Panc1 (cell line): ENCODE measurements around the gene MAP6. TPM values are rescaled to one million over a fixed set of nuclear protein-coding genes. Genes with fewer than 3 reads are reported as not detected.

ENCODE experiments used
- ATAC-seq: fragments of 200-7000 bp; cut with Tn5 transposase; 2 replicates; pipeline ENCODE4 v1.9.1; 2020; ENCODE audit warnings: mild to moderate bottlenecking, moderate library complexity
- BruUV-seq: library from RNA; stranded (reverse); fragments of 400-500 nt; replicated peaks from 2 replicates; lab custom pipeline; 2021; lab: Mats Ljungman, UMichigan
- CTCF ChIA-PET: fragments of 300-600 bp; sonication (Branson Sonifier 250); formaldehyde crosslinking; loops from one replicate; lab custom pipeline; 2022; ENCODE audit warnings: antibody characterized with exemption; lab: Charles Lee
- POLR2A ChIA-PET: fragments of 300-600 bp; sonication (Branson Sonifier 250); formaldehyde crosslinking; loops from one replicate; lab custom pipeline; 2022; ENCODE audit warnings: antibody characterized with exemption; lab: Charles Lee
- DNase-seq: peaks from one replicate; pipeline ENCODE4 v3.0.0-alpha.2; 2010; ENCODE audit warnings: low read depth, low spot score
- H3K27ac ChIP-seq: 2 replicates; pipeline ENCODE4 v1.5.1; 2011; ENCODE audit warnings: mild to moderate bottlenecking, low read length, inconsistent platforms
- H3K27me3 ChIP-seq: fragments of 200-500 bp; sonication (Bioruptor generic); 2 replicates; pipeline ENCODE4 v1.6.0; 2014; ENCODE audit warnings: low read length, inconsistent platforms; ENCODE audit not compliant: control insufficient read depth, insufficient read depth
- H3K36me3 ChIP-seq: fragments of 200-500 bp; sonication (Bioruptor generic); 2 replicates; pipeline ENCODE4 v1.5.1; 2014; ENCODE audit warnings: inconsistent platforms, mild to moderate bottlenecking, low read length, moderate library complexity; ENCODE audit not compliant: control insufficient read depth, insufficient read depth
- H3K4me1 ChIP-seq: 2 replicates; pipeline ENCODE4 v1.5.1; 2011; ENCODE audit warnings: inconsistent platforms, mild to moderate bottlenecking, low read length, moderate library complexity; ENCODE audit not compliant: control insufficient read depth, insufficient read depth
- H3K4me3 ChIP-seq, 2 experiments: 2 replicates each; pipeline ENCODE4 v1.5.1; 2011 to 2012; ENCODE audit warnings: low read depth in 2 of 2, low read length in 2 of 2, mild to moderate bottlenecking in 2 of 2, inconsistent platforms in 1 of 2, moderate library complexity in 1 of 2
- H3K9me3 ChIP-seq: fragments of 200-500 bp; sonication (Bioruptor generic); 2 replicates; pipeline ENCODE4 v1.5.1; 2014; ENCODE audit warnings: low read depth, mild to moderate bottlenecking, inconsistent platforms, low read length, moderate library complexity; ENCODE audit not compliant: control insufficient read depth, insufficient read depth
- POLR2AphosphoS5 ChIP-seq: IDR thresholded peaks from 2 replicates; pipeline ENCODE4 v1.6.1; 2012; ENCODE audit warnings: mild to moderate bottlenecking, low read depth, low read length, moderate library complexity
- REST ChIP-seq, 2 experiments: IDR thresholded peaks; 2 replicates each; pipeline ENCODE4 v1.6.1; 2011 to 2012; ENCODE audit warnings: low read depth in 2 of 2, control low read depth in 1 of 2, low read length in 1 of 2, mild to moderate bottlenecking in 1 of 2, moderate library complexity in 1 of 2; ENCODE audit not compliant: insufficient read depth in 1 of 2
- SIN3A ChIP-seq: IDR thresholded peaks from 2 replicates; pipeline ENCODE4 v1.6.1; 2012; ENCODE audit warnings: low read depth, mild to moderate bottlenecking, low read length, moderate library complexity, borderline replicate concordance; ENCODE audit not compliant: insufficient read depth
- TCF7L2 ChIP-seq: IDR thresholded peaks from 2 replicates; pipeline ENCODE4 v1.6.1; 2011; ENCODE audit warnings: mild to moderate bottlenecking, low read depth, low read length, inconsistent platforms
- in situ Hi-C: cut with HindIII; loops from 2 replicates; pipeline ENCODE4 v1.10.0; 2016; ENCODE audit warnings: low sequenced_read_pairs, low pct_unique_long_range_greater_than_20kb
- intact Hi-C: fragments of 100-400 bp; cut with micrococcal nuclease; formaldehyde crosslinking; loops from one replicate; pipeline ENCODE4 v1.10.0; 2022; ENCODE audit not compliant: unreplicated experiment
- total RNA-seq: library from RNA; stranded (reverse); gene quantifications from one replicate; pipeline ENCODE4 v1.2.1, GENCODE V29; 2021; ENCODE audit not compliant: unreplicated experiment
- TF ChIP-seq, protein P1 (sequence below): fragments of 450-650 bp; IDR thresholded peaks from 2 replicates; pipeline ENCODE4 v1.5.1; 2017; ENCODE audit warnings: mild to moderate bottlenecking

MAP6 gene
- total RNA-seq, 1 experiment from 2014 or later = 0.21 TPM

DNA sequence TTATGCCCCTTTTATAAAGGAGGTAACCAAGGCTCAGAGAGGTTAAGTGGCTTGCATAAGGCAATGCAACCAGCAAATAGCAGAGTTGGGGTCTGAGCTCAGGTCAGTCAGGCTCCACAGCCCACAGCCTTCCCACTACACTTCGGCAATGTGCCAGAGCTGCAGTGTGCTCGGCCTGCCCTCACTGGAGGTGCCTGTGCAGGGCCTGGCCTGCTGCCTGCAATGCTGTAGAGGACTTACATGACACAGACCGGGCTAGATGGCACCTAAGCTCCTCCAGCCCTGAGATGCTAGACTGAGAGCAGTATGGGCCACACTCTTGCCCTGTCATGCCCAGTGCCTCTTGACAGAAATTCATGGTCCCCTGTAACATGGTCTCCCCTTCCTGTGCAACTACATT lies 57.0 kb downstream of the MAP6 start:
- Histone ChIP-seq H3K9me3 (no peaks in the 10 kb centered on the region), H3K4me3 (no peak overlapping the region), H3K36me3 (no peaks in the 10 kb centered on the region), H3K27ac (no peak overlapping the region), H3K27me3 (0 out of 2 replicates have a peak, but pooled peaks cover 4% of the 10 kb centered on the region), H3K4me1 (no peaks in the 10 kb centered on the region)
- no peak for ATAC-seq
- intact Hi-C loops = no loop called here
- no TSS peak for BruUV-seq
- DNase-seq = no peak
- TF ChIP-seq TCF7L2 = no peak
- TF ChIP-seq, protein P1, sequence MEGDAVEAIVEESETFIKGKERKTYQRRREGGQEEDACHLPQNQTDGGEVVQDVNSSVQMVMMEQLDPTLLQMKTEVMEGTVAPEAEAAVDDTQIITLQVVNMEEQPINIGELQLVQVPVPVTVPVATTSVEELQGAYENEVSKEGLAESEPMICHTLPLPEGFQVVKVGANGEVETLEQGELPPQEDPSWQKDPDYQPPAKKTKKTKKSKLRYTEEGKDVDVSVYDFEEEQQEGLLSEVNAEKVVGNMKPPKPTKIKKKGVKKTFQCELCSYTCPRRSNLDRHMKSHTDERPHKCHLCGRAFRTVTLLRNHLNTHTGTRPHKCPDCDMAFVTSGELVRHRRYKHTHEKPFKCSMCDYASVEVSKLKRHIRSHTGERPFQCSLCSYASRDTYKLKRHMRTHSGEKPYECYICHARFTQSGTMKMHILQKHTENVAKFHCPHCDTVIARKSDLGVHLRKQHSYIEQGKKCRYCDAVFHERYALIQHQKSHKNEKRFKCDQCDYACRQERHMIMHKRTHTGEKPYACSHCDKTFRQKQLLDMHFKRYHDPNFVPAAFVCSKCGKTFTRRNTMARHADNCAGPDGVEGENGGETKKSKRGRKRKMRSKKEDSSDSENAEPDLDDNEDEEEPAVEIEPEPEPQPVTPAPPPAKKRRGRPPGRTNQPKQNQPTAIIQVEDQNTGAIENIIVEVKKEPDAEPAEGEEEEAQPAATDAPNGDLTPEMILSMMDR = no peak
- no peak for TF ChIP-seq REST (IDR thresholded peaks at IDR 0.05; ENCODE audit: insufficient read depth in 1 of 2, low read depth in 2 of 2, low read length in 1 of 2)
- TF ChIP-seq SIN3A = no peak
- no peak for TF ChIP-seq POLR2AphosphoS5
- ChIA-PET CTCF (no interaction called here), POLR2A (no interaction called here)
- in situ Hi-C loops = no loop called here

- DNase-seq = no peak
- intact Hi-C loops = no loop called here
- in situ Hi-C loops = no loop called here
- H3K36me3 ChIP-seq = no peaks in the 10 kb centered on the region
- TF ChIP-seq POLR2AphosphoS5 (no peak), REST (IDR thresholded peaks at IDR 0.05; ENCODE audit: insufficient read depth in 1 of 2, low read depth in 2 of 2, low read length in 1 of 2) (no peak), SIN3A (no peak), TCF7L2 (no peak)
- TF ChIP-seq, protein P1 = no peak
- H3K27me3 ChIP-seq = 0 out of 2 replicates have a peak, but pooled peaks cover 6% of the 10 kb centered on the region
- H3K4me3 ChIP-seq = no peak overlapping the region
- no peaks in the 10 kb centered on the region for H3K4me1 ChIP-seq
- no TSS peak for BruUV-seq
- ChIA-PET POLR2A (no interaction called here), CTCF (no interaction called here)
- ATAC-seq = no peak
- H3K9me3 ChIP-seq = no peaks in the 10 kb centered on the region
- no peak overlapping the region for H3K27ac ChIP-seq
Measured at GRCh38 chr11:75606099-75606498, 62.7 kb downstream of the MAP6 start.
